HG03135 (cell line): ENCODE data around the gene DNAJB8.
A peak's percentile ranks its signal among the peaks of the same experiment; 100 is the strongest.

ENCODE experiments used
- ATAC-seq: cut with Tn5 transposase; IDR thresholded peaks from one replicate; pipeline ENCODE4 v1.9.1; 2021; ENCODE audit warnings: mild to moderate bottlenecking, moderate library complexity; ENCODE audit not compliant: unreplicated experiment

DNAJB8 gene

DNA sequence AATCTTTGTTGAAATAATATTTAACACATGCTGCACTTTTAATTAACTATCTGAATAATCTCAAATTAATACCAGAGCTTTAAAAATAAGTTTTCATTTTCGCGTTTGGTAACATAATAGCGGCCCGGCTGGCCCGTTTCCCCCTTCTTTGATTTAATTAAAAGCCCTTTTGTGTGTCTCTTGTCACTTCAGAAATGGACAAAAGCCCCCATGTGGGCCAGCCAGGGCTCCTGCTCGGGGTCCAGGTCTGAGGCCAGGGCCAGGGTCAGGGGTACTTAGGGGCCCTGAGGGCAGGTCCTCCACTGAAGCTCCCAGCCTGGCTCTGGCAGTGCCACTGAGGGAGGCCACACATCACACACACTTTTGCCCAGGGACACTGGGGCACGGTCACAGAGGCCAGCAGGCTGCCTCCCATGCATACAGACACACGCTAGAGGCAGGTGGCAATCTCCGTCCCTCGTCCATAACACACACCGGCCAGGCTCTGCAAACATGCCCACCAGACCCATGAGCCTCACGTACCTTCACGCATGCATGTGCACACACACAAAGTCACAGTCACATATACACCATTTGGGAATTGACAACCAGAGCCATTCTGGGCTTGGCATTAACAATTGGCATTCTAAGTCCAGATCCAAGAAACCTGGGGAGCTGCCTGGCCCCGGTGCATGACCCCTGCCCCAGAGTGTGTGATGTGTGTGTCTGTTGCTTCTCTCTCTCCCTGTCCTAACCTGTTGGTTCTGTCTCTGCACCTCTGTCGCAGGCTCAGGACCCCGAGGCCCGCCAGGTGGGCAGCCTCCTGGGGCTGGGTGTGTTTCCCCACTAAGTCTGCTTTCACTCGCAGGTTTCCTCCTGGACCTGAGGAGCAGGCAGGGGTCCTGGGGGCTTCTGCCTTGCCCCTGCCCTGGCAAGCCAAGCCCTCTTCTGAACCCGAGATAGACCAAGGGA, 38.5 kb downstream of the DNAJB8 start:
- no peak for ATAC-seq

DNA sequence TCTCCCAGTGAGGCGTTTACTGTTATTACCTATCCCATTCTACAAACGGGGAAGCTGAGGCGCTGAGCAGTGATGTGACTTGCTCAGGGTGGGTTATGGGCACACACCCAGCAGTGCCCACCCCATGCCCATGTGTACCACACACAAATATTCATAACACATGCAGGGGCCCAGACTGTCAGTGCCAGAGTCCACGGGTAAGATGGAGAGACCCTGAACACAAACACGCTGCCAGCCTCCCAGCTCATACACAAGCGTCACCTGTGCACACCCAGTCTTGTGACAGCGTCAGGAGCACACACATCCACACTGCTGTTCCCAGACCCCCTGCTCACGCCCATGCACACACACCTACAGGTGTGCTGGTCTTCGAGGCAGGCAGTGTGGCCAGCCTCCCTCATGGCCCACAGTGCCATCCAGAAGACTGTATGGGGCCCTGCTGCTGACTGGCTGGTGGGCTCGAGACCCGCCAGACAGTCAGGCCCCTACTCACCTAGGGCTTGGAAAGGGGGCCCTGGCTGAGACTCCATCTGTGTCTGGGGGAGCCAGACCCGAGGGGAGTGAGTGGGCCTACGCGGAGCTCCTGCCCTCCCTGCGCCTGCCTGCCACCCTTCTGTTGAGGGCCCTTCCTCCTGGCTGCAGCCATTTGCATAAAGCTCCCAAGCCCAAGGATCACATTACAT, 39.4 kb downstream of the DNAJB8 start:
- ATAC-seq, result no peak

DNA sequence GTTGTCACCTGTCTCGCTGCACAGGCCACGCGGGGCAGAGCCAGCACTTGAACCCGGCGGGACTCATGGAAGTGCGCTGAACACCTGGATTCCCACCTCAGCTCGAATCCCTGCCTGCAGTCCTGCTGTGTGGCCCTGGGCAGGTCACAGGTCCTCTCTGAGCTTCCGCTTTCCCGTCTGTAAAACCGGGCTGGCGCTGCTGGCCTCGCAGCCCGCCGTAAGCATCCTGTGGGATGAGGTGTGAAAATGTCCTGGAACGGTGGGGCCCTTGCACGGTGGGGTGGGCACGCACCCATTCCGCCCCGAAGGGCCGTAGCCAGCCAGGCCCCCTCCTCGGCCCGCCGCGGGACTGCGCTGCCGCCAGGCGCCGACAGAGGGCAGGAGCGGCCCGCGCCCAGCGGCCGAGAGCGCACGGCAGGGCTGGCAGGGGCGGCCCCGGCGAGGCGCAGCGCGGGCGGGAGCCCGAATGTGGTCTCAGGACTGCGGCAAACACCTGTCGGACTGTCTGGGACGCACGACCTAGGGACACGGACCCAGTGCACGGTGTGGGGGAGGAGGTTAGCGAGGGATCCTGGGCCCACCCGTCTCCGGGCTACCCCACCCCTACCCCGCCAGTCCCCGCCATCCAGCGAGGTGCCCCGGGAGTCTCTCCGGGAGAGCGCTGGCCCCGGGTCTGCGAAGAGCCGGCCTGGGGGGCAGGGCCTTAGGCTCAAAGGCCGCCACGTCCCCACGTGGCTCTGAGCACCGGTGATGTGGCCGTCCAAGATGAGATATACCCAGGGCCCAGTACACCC, 40.4 kb downstream of the DNAJB8 start:
- ATAC-seq, result peak; percentile 63

DNA sequence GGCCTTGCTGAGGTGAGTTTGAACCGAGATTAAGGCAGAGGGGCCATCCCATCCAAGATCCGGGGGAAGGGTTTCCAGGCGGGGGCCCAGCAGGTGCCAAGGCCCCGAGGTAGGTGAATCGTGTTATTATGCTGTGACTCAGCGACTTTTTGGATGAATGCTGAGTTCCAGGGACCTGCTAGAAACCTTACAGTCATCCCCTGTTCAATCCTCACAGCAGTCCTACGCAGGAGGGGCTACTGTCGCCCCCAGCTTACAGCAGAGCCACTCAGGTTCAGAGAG, 40.9 kb downstream of the DNAJB8 start:
- no peak for ATAC-seq

DNA sequence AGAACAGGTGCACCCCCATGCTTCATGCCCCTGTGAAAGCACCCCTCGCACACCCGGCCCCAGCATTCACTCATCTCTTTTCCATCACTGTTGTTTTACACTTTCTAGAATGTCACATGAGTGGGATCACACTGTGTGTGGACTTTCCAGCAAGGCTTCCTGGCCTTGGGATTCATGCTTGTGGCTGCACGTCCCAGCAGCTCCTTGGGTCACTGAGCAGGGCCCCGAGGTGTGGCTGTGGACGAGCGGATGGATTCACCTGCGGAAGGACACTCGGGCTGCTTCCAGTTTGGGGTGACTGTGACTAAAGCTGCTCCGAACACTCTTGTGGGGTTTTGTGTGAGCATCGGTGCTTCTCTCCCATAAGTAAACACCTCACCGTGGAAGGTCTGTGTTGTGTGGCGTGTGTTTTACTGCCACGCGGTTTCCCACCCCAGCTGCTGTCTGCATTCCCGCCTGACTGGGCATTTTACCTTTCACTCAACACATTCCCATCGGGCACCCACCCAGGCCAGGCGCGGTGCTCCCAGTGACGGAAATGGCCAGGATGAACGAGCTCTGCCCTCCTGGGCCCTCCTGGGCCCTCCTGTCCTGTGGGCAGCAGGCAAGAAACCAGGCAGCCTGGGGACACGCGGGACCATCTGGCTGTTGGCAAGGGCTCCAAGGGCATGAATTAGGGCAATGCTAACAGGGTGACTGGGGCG, 41.4 kb downstream of the DNAJB8 start:
- ATAC-seq, result no peak

DNA sequence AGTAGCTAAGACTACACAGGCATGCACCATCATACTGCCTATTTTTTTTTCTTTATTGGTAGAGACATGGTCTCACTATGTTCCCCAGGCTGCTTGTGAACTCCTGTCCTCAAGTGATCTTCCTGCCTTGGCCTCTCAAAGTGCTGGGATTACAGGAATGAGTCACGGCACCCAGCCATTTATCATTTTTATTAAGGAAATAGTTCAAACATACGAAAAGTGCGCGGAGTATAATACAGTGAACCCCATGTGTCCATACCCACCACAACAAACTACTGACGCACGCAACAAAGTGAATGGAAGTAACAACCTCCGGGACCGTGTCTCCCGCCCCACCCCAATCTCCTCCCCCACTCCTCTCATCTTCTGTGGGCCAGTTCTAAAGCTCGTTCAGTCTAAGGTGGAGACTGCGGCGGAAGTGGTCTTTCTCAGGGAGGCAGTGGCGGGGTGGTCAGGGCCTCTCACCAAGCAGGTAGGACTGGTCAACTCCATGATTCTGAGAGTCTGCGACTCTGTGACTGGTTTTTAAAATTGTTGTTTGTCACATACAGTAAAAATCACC, 42.1 kb downstream of the DNAJB8 start:
- no peak for ATAC-seq

DNA sequence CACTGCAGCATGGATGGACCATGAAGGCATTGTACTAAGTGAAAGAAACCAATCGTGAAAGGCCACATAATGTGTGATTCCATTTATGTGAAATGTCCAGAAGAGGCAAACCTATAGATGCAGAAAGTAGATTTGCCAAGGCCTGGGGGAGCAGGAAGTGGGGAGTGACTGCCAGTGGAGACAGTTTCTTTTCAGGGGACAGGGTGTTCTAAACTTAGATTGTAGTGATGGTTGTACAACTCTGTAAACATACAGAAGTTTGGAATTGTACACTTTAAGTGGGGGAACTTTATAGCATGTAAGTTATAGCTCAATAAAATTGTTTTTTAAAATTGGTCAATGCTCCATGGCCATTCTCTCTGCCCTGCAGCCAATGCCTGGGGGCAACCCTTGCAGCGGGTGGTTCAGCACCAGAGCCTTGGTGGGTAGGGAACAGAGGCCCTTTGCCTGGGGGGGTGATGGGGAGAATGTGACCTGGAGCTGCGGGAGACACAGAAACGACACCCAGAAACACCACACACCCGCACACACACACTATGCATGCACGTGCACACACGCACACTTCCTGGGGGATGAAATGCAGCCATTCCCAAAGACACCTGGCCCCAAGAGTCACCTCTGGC, 43.1 kb downstream of the DNAJB8 start:
- no peak for ATAC-seq

DNA sequence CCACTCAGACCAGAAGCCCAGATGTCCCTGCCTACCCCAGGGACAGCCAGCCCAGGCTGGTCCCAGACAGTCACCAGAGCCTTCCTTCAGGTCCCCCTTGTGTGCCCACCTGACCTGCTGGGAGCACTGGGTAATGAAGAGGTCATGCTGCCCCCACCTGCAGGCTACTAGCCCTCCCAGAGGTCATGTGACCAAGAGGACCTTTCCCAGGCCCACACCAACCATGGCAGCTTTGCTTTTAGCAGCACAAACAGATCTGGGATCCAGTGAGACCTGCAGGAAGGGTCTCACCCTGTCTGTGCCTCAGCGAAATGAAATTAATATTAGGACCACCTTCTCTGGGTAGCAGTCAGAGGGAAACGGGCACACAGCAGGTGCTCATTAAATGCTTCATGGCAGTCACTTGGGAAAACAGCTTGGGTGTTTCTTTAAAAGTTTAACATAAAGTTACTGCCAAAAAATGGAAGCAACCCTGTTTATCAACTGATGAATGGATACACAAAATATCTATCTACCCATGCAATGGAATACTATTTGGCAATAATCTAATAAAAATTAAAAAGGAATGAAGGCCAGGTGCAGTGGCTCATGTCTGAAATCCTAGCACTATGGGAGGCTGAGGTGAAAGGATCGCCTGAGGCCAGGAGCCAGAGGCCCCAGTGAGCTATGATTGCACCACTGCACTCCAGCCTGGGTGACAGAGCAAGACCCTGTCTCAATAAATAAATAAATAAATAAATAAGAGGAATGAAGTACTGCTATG, 43.7 kb downstream of the DNAJB8 start:
- no peak for ATAC-seq

DNA sequence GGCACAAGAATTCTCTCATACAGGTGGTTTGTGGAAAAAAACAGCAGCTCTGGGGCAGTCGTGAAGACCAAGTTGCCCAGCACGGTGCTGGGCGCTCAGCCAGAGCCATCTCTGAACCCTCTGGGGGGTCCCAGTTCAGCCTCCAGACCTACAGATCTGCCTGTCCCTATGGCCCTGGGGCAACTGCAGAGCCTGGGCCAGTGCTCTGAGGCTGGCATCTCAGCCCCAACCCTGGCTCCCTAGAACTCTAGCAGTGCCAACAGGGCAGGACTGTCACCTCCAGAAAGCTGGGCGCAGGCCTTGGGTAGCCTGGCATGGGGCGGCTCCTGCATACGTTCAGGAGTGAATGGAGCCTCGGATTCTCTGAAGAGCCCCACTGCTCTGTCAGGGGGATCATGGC, 44.7 kb downstream of the DNAJB8 start:
- ATAC-seq, result no peak

DNA sequence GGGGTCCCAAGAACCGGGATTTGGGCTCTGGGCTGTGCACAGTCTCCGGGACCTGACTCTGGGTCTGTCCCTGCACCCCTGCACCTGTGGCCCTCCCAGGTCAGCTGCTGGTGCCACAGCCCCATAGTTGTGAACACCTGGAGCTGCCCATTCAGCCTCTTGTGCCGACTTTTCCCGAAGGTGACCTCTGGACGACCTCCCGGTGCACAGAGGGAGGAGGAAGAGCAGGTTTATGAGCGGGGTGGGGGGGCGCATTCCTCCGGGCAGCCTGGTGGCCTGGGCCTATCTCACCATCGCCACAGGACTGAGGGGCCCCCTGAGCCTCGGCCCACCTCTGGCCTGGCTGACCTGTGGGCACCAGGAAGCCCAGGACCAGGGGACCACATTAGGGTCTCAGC, 45.3 kb downstream of the DNAJB8 start:
- no peak for ATAC-seq

DNA sequence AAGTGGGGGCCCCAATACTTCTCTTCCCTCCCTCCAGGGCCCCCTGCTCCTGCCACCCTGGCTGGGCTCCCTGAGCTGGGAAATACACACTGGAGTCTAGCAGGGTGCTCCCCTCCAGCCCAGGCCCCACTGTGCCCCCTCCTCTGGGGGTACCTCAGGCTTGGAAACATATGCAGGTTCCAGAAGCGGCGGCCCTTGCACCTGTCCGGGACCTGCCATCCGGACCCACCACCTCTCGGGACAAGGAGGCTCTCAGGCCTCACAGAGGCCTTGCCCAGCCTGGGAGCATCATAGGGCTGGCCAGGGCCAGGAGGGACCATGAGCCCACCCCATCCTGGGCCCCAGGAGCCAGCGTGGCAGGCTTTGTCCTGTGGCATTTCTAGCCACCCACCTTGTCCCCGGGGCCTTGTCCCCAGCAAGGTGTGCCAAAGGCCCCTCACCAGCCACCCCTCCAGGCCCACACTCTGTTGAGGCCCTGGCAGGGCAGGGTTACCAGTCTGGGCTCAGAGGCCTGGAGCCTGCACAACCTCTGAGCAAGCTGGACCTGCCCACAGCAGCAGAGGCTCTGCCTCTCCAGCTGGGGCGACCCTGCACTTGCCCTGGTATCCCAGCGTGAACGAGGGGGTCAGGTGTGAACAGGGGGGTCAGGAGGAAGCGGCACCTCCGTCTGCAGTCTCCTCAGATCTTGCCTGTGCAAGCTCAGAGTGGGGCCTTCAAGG, 45.8 kb downstream of the DNAJB8 start:
- no peak for ATAC-seq

DNA sequence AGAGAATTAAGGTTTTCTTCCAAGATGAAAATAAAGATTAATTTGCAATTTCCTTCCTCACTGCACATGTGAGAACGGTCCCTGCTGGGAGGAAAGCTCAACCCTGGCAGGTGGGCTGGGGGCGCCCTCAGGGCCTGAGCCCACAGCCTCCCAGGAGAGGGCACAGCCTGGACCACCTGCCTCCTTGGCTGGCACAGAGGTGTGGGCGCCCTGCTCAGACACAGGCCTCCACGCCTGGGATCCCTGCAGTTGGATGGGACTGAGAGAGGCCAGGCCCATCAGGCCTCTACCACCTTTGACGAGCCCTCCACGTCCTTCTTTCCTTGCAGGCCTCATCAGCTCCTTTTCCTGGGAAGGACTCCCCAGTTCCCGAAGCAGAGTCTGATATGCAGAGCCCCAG, 46.4 kb downstream of the DNAJB8 start:
- ATAC-seq, result no peak

DNA sequence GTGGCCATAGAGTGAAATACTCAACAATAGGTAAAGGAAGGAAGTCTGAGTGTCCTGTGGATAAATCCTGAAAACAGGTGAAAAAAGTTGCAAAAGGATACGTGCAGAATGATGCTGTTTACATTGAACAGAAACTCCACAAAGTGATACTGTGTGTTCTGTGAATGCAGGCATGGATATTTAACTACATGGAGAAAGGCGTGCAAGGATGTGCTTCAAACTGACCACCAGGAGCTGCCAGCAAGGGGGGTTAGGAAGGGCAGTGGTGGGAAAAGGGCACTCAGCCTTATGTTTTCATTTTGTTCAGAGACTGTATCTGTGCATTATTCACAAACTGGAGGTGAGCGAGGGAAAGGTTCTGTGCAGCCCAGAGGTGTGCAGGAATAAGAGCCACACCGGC, 47.4 kb downstream of the DNAJB8 start:
- no peak for ATAC-seq

DNA sequence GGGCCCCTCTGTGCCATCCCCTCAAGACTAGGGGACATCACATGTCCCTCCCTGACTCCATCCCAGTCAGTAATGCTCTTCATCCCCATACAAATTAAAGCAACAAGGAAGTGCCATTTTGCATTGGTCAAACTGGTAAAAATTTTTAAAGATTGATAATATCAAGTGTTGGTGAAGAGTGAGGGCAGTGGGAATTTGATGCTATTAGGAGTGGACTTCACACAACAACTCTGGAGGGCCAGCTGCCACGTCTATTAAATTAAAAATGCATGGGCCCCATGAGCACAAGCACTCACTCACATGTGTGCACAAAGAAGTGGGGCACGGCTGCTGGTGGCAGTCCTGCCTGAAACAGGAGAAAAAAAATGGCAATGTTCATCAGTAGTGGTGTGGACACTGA, 47.8 kb downstream of the DNAJB8 start:
- no peak for ATAC-seq

DNA sequence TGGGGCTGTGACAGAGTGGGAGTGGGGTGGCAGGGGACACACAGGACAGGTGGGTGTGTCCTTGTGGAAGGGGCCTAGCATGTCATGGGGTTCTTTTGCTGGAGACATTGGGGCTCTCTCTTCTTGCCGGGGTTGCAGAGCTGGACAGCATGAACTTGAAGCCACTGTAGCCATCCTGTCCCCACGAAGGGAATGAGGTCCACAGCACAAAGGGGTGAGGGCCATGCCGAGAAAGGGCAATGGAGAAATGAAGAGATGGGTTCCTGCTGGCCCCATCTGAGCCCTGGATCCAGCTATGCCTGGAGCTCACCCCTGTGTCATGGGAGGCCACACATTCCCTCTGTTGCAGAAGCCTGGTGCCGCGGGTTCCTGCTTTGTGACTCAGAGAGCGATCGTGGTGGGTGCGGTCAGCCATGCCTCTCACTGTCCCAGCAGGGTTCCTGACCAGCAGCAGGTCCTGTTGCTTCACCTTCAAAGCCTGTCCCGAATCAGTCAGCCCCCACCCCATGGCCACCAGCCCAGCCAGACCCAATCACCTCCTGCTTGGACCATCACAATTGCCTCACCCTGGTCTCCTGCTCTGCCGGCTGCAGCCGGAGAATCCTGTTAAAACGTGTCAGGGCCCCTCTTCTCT, 50.0 kb downstream of the DNAJB8 start:
- no peak for ATAC-seq

DNA sequence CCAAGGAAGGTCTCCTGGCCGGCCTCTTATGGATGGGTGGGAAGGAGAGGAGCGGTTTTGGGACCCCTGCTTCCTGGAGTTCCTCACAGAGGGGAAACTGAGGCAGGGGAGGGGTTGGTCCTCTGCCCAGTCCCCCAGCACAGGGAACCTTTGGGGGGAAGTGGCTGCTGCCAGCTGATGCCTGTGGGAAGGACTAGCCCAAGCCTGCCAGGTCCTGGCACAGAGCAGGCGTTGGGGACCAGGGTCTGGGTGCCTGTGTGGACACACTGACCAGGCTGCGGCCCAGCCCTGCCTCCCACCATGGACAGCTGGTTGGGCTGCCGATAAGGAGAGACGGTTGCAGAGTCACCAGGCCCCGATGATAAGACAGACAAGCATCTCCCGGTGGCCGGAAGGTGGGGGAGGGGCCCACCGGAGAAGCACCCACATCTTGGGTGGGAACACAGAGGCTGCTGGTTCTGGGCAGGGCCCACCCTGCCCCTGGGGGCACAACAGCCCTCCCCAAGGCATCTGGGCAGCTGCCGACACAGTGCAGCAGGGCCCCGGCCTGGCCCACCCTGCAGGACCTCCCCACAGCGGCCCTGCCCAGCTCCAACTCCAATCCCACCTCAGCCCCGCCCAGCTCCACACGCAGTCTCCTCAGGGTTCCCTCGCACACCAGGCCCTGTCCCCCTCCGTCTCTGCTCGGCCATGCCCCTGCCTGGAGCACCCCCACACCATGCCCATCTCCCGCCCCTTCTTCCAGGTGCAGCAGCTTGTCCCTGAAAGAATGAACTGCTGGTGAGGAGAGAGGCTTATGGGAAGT, 50.7 kb downstream of the DNAJB8 start:
- no peak for ATAC-seq

DNA sequence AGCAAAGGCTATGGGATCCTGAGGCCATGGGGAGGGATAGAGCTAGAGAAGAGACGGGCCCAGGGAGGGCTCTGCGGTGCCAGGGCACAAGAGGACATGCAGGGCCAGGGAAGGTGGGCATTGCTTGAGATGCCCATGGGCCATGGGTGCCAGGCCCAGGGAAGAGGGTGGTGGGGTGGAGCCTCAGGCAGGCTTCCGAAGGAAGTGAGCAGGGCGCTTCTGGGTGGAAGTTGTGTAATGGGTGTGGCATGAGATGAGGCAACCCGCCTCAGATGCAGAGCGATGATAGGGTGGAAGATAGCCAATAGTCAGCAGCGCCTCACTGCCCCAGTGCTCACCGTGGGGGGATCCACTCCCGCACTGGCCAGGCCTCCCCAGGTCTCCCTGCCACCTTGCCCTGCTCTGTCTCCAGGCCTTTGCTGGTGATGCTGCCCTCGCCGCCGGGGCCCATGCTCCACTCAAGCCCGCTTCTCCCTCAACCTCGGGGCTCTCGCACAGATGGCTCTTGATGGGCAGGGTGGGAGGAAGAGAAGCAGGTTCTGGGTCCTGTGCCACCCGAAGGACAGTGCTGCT, 51.4 kb downstream of the DNAJB8 start:
- no peak for ATAC-seq
